Measurements from ENCODE around the gene SH3TC1.

Gene SH3TC1

GRCh38 chr4:8267077-8267476 lies 68.0 kb downstream of the SH3TC1 start:
- H3K36me3 ChIP-seq (ENCODE audit: insufficient read depth, low read length), result no peaks in the 10 kb centered on the region
- DNase-seq (ENCODE audit: low read depth, low spot score), result no peak
- no peak overlapping the region for H3K27ac ChIP-seq
- no peaks in the 10 kb centered on the region for H3K9me3 ChIP-seq (ENCODE audit: low read depth, low read length)
- no peak overlapping the region for H3K9ac ChIP-seq (ENCODE audit: insufficient read length)
- TF ChIP-seq POLR2AphosphoS5 (IDR thresholded peaks at IDR 0.05; ENCODE audit: borderline replicate concordance, low read depth, low read length) (no peak), FOXP2 (optimal IDR thresholded peaks at IDR 0.05; ENCODE audit: control extremely low read depth, extremely low read length, insufficient read depth) (no peak), EZH2 (IDR thresholded peaks at IDR 0.05) (no peak)
- H3K4me3 ChIP-seq, result no peak overlapping the region

GRCh38 chr4:8268211-8268610 lies 69.1 kb downstream of the SH3TC1 start:
- Histone ChIP-seq H3K36me3 (ENCODE audit: insufficient read depth, low read length) (no peaks in the 10 kb centered on the region), H3K9ac (ENCODE audit: insufficient read length) (no peak overlapping the region), H3K27ac (no peak overlapping the region), H3K4me3 (no peak overlapping the region), H3K9me3 (ENCODE audit: low read depth, low read length) (no peaks in the 10 kb centered on the region)
- TF ChIP-seq EZH2 (IDR thresholded peaks at IDR 0.05), result no peak
- no peak for TF ChIP-seq POLR2AphosphoS5 (IDR thresholded peaks at IDR 0.05; ENCODE audit: borderline replicate concordance, low read depth, low read length)
- no peak for TF ChIP-seq FOXP2 (optimal IDR thresholded peaks at IDR 0.05; ENCODE audit: control extremely low read depth, extremely low read length, insufficient read depth)
- DNase-seq (ENCODE audit: low read depth, low spot score), result no peak

GRCh38 chr4:8268901-8269534 lies 69.9 kb downstream of the SH3TC1 start:
- no peak overlapping the region for H3K9ac ChIP-seq (ENCODE audit: insufficient read length)

GRCh38 chr4:8269535-8270417 lies 70.7 kb downstream of the SH3TC1 start, which contains the start of gene HTRA3:
TSS of gene HTRA3 (plus strand) at chr4:8269754. CDS start at chr4:8269969, 215 bp downstream.
- DNase-seq (ENCODE audit: low read depth, low spot score), result no peak
- H3K27ac ChIP-seq, result no peak within 1 kb of the TSS
- H3K36me3 ChIP-seq (ENCODE audit: insufficient read depth, low read length), result no peaks in the 10 kb centered on the region
- H3K9ac ChIP-seq (ENCODE audit: insufficient read length), result no peak within 1 kb of the TSS
- TF ChIP-seq POLR2AphosphoS5 (IDR thresholded peaks at IDR 0.05; ENCODE audit: borderline replicate concordance, low read depth, low read length) (no peak), FOXP2 (optimal IDR thresholded peaks at IDR 0.05; ENCODE audit: control extremely low read depth, extremely low read length, insufficient read depth) (no peak), EZH2 (IDR thresholded peaks at IDR 0.05) (no peak)
- H3K9me3 ChIP-seq (ENCODE audit: low read depth, low read length), result no peaks in the 10 kb centered on the region
- H3K4me3 ChIP-seq, result no peak within 1 kb of the TSS

More at GRCh38 chr4:8268901-8269534, 69.9 kb downstream of the SH3TC1 start:
- Histone ChIP-seq H3K36me3 (ENCODE audit: insufficient read depth, low read length) (no peaks in the 10 kb centered on the region), H3K9me3 (ENCODE audit: low read depth, low read length) (no peaks in the 10 kb centered on the region), H3K4me3 (no peak overlapping the region), H3K27ac (no peak overlapping the region)
- TF ChIP-seq EZH2 (IDR thresholded peaks at IDR 0.05), result no peak
- no peak for TF ChIP-seq FOXP2 (optimal IDR thresholded peaks at IDR 0.05; ENCODE audit: control extremely low read depth, extremely low read length, insufficient read depth)
- TF ChIP-seq POLR2AphosphoS5 (IDR thresholded peaks at IDR 0.05; ENCODE audit: borderline replicate concordance, low read depth, low read length), result no peak
- no peak for DNase-seq (ENCODE audit: low read depth, low spot score)

- Histone ChIP-seq H3K36me3 (ENCODE audit: insufficient read depth, low read length) (no peaks in the 10 kb centered on the region), H3K9ac (ENCODE audit: insufficient read length) (no peak overlapping the region), H3K9me3 (ENCODE audit: low read depth, low read length) (no peaks in the 10 kb centered on the region), H3K4me3 (no peak overlapping the region), H3K27ac (no peak overlapping the region)
- no peak for DNase-seq (ENCODE audit: low read depth, low spot score)
- TF ChIP-seq POLR2AphosphoS5 (IDR thresholded peaks at IDR 0.05; ENCODE audit: borderline replicate concordance, low read depth, low read length), result no peak
These were observed 71.3 kb downstream of the SH3TC1 start for GRCh38 chr4:8270418-8270771.

- no peaks in the 10 kb centered on the region for H3K9me3 ChIP-seq (ENCODE audit: low read depth, low read length)
- DNase-seq (ENCODE audit: low read depth, low spot score), result no peak
- TF ChIP-seq EZH2 (IDR thresholded peaks at IDR 0.05) (no peak), POLR2AphosphoS5 (IDR thresholded peaks at IDR 0.05; ENCODE audit: borderline replicate concordance, low read depth, low read length) (no peak), FOXP2 (optimal IDR thresholded peaks at IDR 0.05; ENCODE audit: control extremely low read depth, extremely low read length, insufficient read depth) (no peak)
- no peak overlapping the region for H3K9ac ChIP-seq (ENCODE audit: insufficient read length)
- H3K36me3 ChIP-seq (ENCODE audit: insufficient read depth, low read length), result no peaks in the 10 kb centered on the region
- no peak overlapping the region for H3K4me3 ChIP-seq
- no peak overlapping the region for H3K27ac ChIP-seq
These were observed 72.1 kb downstream of the SH3TC1 start for GRCh38 chr4:8270912-8271815.

- H3K36me3 ChIP-seq (ENCODE audit: insufficient read depth, low read length), result no peaks in the 10 kb centered on the region
- TF ChIP-seq EZH2 (IDR thresholded peaks at IDR 0.05) (no peak), POLR2AphosphoS5 (IDR thresholded peaks at IDR 0.05; ENCODE audit: borderline replicate concordance, low read depth, low read length) (no peak), FOXP2 (optimal IDR thresholded peaks at IDR 0.05; ENCODE audit: control extremely low read depth, extremely low read length, insufficient read depth) (no peak)
- no peaks in the 10 kb centered on the region for H3K9me3 ChIP-seq (ENCODE audit: low read depth, low read length)
- no peak overlapping the region for H3K4me3 ChIP-seq
- H3K27ac ChIP-seq, result no peak overlapping the region
- no peak overlapping the region for H3K9ac ChIP-seq (ENCODE audit: insufficient read length)
- no peak for DNase-seq (ENCODE audit: low read depth, low spot score)
These were observed 72.7 kb downstream of the SH3TC1 start for GRCh38 chr4:8271821-8272220.
